Measurements from ENCODE around the gene SKIDA1. TPM values are rescaled to one million over a fixed set of nuclear protein-coding genes. Genes with fewer than 3 reads are reported as not detected.

SKIDA1 gene
- total and polyA plus RNA-seq, 4 experiments from 2014 or later, result 0.13 to 0.94 (median 0.56) TPM

- intact Hi-C loops (cut with micrococcal nuclease), result no loop called here
- Mint-ChIP-seq H3K27me3 (peaks cover 28 to 44% of the 10 kb centered on the region in 2 donors), H3K4me1 (no peaks in the 10 kb centered on the region), H3K9me3 (peaks cover 0 to 2% (median 0%) of the 10 kb centered on the region in 8 donors), H3K36me3 (no peaks in the 10 kb centered on the region), H3K27ac (no peak overlapping the region), H3K4me3 (no peak overlapping the region)
- DNase-seq, result no peak
- Histone ChIP-seq H3K4me1 (ENCODE audit: insufficient read depth, low read length) (no peaks in the 10 kb centered on the region), H3K27ac (ENCODE audit: low read depth, low read length) (no peak overlapping the region), H3K36me3 (ENCODE audit: insufficient read depth, low read length) (no peaks in the 10 kb centered on the region), H3K4me3 (ENCODE audit: low read length in 2 of 2) (no peak overlapping the region), H3K27me3 (ENCODE audit: insufficient read depth, low read length) (peaks cover 24% of the 10 kb centered on the region), H3K9me3 (ENCODE audit: control insufficient read depth in 1 of 2, low read length in 2 of 2) (no peaks in the 10 kb centered on the region)
- POLR2A ChIA-PET (ENCODE audit: partially characterized antibody), result interaction anchor here (1.3 kb wide), 1 partner anchor 18 kb away, joined by 3 read pairs; no protein-coding TSS in a partner anchor
- CTCF ChIA-PET (ENCODE audit: partially characterized antibody), result no interaction called here
These were observed 16.7 kb downstream of the SKIDA1 start for GRCh38 chr10:21508706-21509331.

DNA sequence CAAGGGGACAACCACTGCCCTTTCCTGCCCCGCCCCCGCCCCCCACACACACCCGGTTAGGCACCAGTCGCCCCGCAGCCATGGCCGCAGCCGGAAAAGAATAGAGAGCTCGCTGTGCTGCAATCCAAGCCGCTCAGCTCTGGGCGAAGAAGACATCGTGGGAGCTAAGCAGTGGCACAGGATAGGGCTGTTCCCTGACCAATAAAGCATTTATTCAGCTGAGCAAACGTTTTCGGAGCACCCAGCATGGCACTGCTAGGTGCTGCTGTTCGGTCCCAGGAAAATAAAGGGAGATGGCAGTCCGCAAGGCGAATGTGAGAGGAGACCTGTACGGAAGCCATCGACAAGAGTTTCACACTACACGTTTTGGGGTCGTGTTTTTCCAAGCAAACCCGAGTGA, 18.3 kb downstream of the SKIDA1 start:
- Histone ChIP-seq H3K27ac (ENCODE audit: low read depth, low read length) (no peak overlapping the region), H3K27me3 (ENCODE audit: insufficient read depth, low read length) (peaks cover 9% of the 10 kb centered on the region), H3K4me3 (ENCODE audit: low read length in 2 of 2) (no peak overlapping the region), H3K9me3 (ENCODE audit: control insufficient read depth in 1 of 2, low read length in 2 of 2) (no peaks in the 10 kb centered on the region), H3K36me3 (ENCODE audit: insufficient read depth, low read length) (no peaks in the 10 kb centered on the region), H3K4me1 (ENCODE audit: insufficient read depth, low read length) (no peaks in the 10 kb centered on the region)
- no peaks in the 10 kb centered on the region for H3K4me1 Mint-ChIP-seq
- H3K27me3 Mint-ChIP-seq, result peaks cover 17 to 29% of the 10 kb centered on the region in 2 donors
- ChIA-PET CTCF (ENCODE audit: partially characterized antibody) (interaction anchor here (0.6 to 1.4 kb wide), 3 partner anchors 11 to 510 kb away, joined by 3 to 4 read pairs (median 3); no protein-coding TSS in a partner anchor), POLR2A (ENCODE audit: partially characterized antibody) (interaction anchor here (0.7 kb wide), 1 partner anchor 11 kb away, joined by 3 read pairs; no protein-coding TSS in a partner anchor)
- H3K36me3 Mint-ChIP-seq, result no peaks in the 10 kb centered on the region
- DNase-seq, result no peak
- H3K4me3 Mint-ChIP-seq, result no peak overlapping the region
- H3K9me3 Mint-ChIP-seq, result peaks cover 0 to 2% (median 0%) of the 10 kb centered on the region in 8 donors
- H3K27ac Mint-ChIP-seq, result no peak overlapping the region
- intact Hi-C loops (cut with micrococcal nuclease), result no loop called here

DNA sequence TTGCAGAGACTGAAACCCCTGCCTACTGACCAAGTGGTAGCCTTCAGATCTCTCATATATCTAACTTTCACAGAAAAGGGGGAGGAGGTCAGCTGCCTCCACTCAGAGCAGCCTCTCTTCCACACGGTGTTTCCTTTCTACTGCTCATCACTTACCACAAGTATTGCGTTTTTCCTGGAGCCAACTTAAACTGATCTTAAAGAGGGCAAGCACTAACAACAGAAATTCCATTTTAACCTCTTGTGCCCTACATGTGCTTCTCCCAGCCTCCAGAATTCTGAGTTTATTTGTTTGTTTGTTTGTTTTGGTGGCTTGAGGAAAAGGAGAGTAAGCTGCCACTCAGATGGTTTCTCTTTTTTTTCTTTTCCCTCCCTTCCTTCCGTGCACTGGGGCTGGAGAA, 19.1 kb downstream of the SKIDA1 start:
- Histone ChIP-seq H3K27me3 (ENCODE audit: insufficient read depth, low read length) (peaks cover 1% of the 10 kb centered on the region), H3K4me3 (ENCODE audit: low read length in 2 of 2) (no peak overlapping the region), H3K36me3 (ENCODE audit: insufficient read depth, low read length) (no peaks in the 10 kb centered on the region), H3K4me1 (ENCODE audit: insufficient read depth, low read length) (no peaks in the 10 kb centered on the region), H3K9me3 (ENCODE audit: control insufficient read depth in 1 of 2, low read length in 2 of 2) (no peaks in the 10 kb centered on the region), H3K27ac (ENCODE audit: low read depth, low read length) (no peak overlapping the region)
- H3K36me3 Mint-ChIP-seq, result no peaks in the 10 kb centered on the region
- ChIA-PET CTCF (ENCODE audit: partially characterized antibody) (interaction anchor here (1.4 kb wide), 2 partner anchors 11 kb away, joined by 3 to 5 read pairs; no protein-coding TSS in a partner anchor), POLR2A (ENCODE audit: partially characterized antibody) (interaction anchor here (1.2 kb wide), 1 partner anchor 12 kb away, joined by 4 read pairs; no protein-coding TSS in a partner anchor)
- H3K9me3 Mint-ChIP-seq, result peaks cover 0 to 2% (median 0%) of the 10 kb centered on the region in 8 donors
- no peak overlapping the region for H3K4me3 Mint-ChIP-seq
- peaks cover 12 to 24% of the 10 kb centered on the region in 2 donors for H3K27me3 Mint-ChIP-seq
- intact Hi-C loops (cut with micrococcal nuclease), result no loop called here
- no peak overlapping the region for H3K27ac Mint-ChIP-seq
- DNase-seq, result no peak
- no peaks in the 10 kb centered on the region for H3K4me1 Mint-ChIP-seq

DNA sequence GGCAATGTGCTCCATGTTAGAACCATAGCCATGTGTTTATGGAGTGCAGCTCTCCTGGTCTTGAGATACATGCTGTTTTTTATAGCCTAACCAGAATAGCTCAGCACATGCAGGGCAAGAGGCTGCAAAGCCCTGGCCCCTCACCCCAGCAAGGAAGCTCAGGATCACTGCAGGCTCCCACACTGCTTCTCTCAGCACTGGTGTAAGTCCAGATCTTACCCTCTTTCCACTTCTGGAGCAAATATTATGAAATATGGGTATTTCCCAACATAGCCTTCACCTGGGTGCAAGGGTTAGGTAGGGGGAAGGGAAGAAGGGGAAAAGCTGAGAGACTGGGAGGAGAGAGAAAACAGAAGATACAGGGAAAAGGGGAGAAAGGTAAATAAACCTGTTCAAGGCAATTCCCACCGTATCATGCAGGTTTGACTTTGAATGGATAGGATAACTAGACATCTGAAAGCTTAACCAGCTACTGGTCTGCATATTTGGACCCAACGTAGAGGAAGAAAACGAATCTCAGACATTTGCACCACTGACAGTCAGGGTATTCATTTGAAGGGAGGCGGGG, 19.7 kb downstream of the SKIDA1 start:
- Histone ChIP-seq H3K4me3 (ENCODE audit: low read length in 2 of 2) (no peak overlapping the region), H3K27ac (ENCODE audit: low read depth, low read length) (no peak overlapping the region), H3K36me3 (ENCODE audit: insufficient read depth, low read length) (no peaks in the 10 kb centered on the region), H3K4me1 (ENCODE audit: insufficient read depth, low read length) (no peaks in the 10 kb centered on the region), H3K27me3 (ENCODE audit: insufficient read depth, low read length) (no peaks in the 10 kb centered on the region), H3K9me3 (ENCODE audit: control insufficient read depth in 1 of 2, low read length in 2 of 2) (no peaks in the 10 kb centered on the region)
- DNase-seq, result no peak
- Mint-ChIP-seq H3K4me3 (no peak overlapping the region), H3K27ac (no peak overlapping the region), H3K9me3 (peaks cover 0 to 2% (median 0%) of the 10 kb centered on the region in 8 donors), H3K27me3 (peaks cover 9 to 22% of the 10 kb centered on the region in 2 donors), H3K4me1 (no peaks in the 10 kb centered on the region), H3K36me3 (no peaks in the 10 kb centered on the region)
- ChIA-PET POLR2A (ENCODE audit: partially characterized antibody) (interaction anchor here (1.2 kb wide), 1 partner anchor 13 kb away, joined by 4 read pairs; no protein-coding TSS in a partner anchor), CTCF (ENCODE audit: partially characterized antibody) (interaction anchor here (1.4 kb wide), 1 partner anchor 10 kb away, joined by 5 read pairs; no protein-coding TSS in a partner anchor)
- intact Hi-C loops (cut with micrococcal nuclease), result no loop called here

- no peaks in the 10 kb centered on the region for H3K36me3 ChIP-seq (ENCODE audit: insufficient read depth, low read length)
- H3K4me1 ChIP-seq (ENCODE audit: insufficient read depth, low read length), result peaks cover 7% of the 10 kb centered on the region
- DNase-seq, result no peak
- Mint-ChIP-seq H3K27ac (no peak overlapping the region), H3K4me3 (no peak overlapping the region), H3K9me3 (peaks cover 0 to 3% (median 0%) of the 10 kb centered on the region in 8 donors), H3K4me1 (peaks cover 0 to 8% (median 0%) of the 10 kb centered on the region in 4 donors), H3K27me3 (peaks cover 18 to 27% of the 10 kb centered on the region in 2 donors), H3K36me3 (no peaks in the 10 kb centered on the region)
- peaks cover 16% of the 10 kb centered on the region for H3K27me3 ChIP-seq (ENCODE audit: insufficient read depth, low read length)
- POLR2A ChIA-PET (ENCODE audit: partially characterized antibody), result no interaction called here
- no peak overlapping the region for H3K4me3 ChIP-seq (ENCODE audit: low read length in 2 of 2)
- H3K9me3 ChIP-seq (ENCODE audit: control insufficient read depth in 1 of 2, low read length in 2 of 2), result no peaks in the 10 kb centered on the region
- H3K27ac ChIP-seq (ENCODE audit: low read depth, low read length), result no peak overlapping the region
- CTCF ChIA-PET (ENCODE audit: partially characterized antibody), result no interaction called here
- intact Hi-C loops (cut with micrococcal nuclease), result no loop called here
These were observed 21.9 kb downstream of the SKIDA1 start for GRCh38 chr10:21503542-21503941.

DNA sequence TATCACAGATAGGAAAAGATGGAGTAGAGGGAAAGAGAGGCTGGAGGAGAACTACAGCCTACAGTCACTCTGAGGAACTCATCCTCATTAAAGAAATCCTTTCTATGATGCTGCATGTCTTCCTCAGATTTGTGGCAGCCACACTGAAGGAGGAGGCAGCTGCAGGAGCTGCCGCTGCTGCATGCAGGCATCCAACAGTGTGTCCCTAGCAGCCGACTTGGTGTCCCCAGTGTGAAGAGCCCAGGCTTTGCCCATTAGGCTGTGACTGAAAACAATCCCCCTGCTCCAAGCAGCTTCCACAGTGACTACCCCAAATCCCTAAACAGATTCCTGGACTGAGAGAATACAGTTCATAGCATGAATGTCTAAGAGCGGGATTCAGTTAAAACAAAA, 23.1 kb downstream of the SKIDA1 start:
- DNase-seq, result no peak
- Histone ChIP-seq H3K27ac (ENCODE audit: low read depth, low read length) (no peak overlapping the region), H3K4me3 (ENCODE audit: low read length in 2 of 2) (no peak overlapping the region), H3K4me1 (ENCODE audit: insufficient read depth, low read length) (peaks cover 11% of the 10 kb centered on the region), H3K9me3 (ENCODE audit: control insufficient read depth in 1 of 2, low read length in 2 of 2) (no peaks in the 10 kb centered on the region), H3K36me3 (ENCODE audit: insufficient read depth, low read length) (no peaks in the 10 kb centered on the region), H3K27me3 (ENCODE audit: insufficient read depth, low read length) (peaks cover 28% of the 10 kb centered on the region)
- intact Hi-C loops (cut with micrococcal nuclease), result no loop called here
- ChIA-PET CTCF (ENCODE audit: partially characterized antibody) (no interaction called here), POLR2A (ENCODE audit: partially characterized antibody) (no interaction called here)
- Mint-ChIP-seq H3K9me3 (peaks cover 0 to 3% (median 0%) of the 10 kb centered on the region in 8 donors), H3K27ac (no peak overlapping the region), H3K4me1 (peaks cover 2 to 16% (median 4%) of the 10 kb centered on the region in 4 donors), H3K36me3 (no peaks in the 10 kb centered on the region), H3K4me3 (no peak overlapping the region), H3K27me3 (peaks cover 28 to 33% of the 10 kb centered on the region in 2 donors)

DNA sequence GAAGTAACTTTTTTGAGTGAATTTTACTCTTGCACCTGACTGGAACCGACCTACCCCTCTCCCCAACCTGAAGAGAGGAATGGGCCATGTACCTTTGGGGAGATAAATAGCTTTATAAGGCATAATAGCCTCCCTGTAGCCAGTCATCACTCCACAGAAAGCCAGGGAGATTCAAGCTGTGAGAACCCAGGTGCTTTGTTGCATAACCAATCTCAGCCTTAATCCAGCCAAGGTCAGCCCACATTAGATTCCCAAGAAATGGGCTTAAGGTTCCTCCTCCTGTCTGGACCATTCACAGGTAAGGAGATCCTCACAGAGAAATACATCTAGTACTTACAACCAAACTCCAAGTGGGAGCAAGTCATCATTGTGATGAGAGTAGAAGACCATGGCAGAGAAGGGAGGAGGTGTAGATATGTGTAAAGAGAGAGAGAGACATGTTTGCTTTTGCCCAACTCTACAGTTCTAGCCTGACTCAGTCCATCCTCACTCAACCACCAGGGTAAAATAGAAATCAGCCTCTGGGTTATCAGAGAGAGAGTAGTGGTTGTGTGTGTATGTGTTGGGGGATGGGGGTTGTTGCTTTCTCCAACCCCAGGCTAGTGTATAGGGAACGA, 23.6 kb downstream of the SKIDA1 start:
- H3K27ac ChIP-seq (ENCODE audit: low read depth, low read length), result no peak overlapping the region
- peaks cover 2 to 18% (median 5%) of the 10 kb centered on the region in 4 donors for H3K4me1 Mint-ChIP-seq
- intact Hi-C loops (cut with micrococcal nuclease), result no loop called here
- no peaks in the 10 kb centered on the region for H3K36me3 ChIP-seq (ENCODE audit: insufficient read depth, low read length)
- DNase-seq, result no peak
- H3K27me3 Mint-ChIP-seq, result peaks cover 26 to 32% of the 10 kb centered on the region in 2 donors
- ChIA-PET CTCF (ENCODE audit: partially characterized antibody) (no interaction called here), POLR2A (ENCODE audit: partially characterized antibody) (no interaction called here)
- H3K36me3 Mint-ChIP-seq, result no peaks in the 10 kb centered on the region
- H3K9me3 Mint-ChIP-seq, result peaks cover 0 to 3% (median 0%) of the 10 kb centered on the region in 8 donors
- H3K27me3 ChIP-seq (ENCODE audit: insufficient read depth, low read length), result peaks cover 33% of the 10 kb centered on the region
- H3K9me3 ChIP-seq (ENCODE audit: control insufficient read depth in 1 of 2, low read length in 2 of 2), result no peaks in the 10 kb centered on the region
- no peak overlapping the region for H3K4me3 ChIP-seq (ENCODE audit: low read length in 2 of 2)
- H3K4me3 Mint-ChIP-seq, result no peak overlapping the region
- H3K4me1 ChIP-seq (ENCODE audit: insufficient read depth, low read length), result peaks cover 16% of the 10 kb centered on the region
- H3K27ac Mint-ChIP-seq, result no peak overlapping the region
